Muscle of back (tissue), 11 donors: ENCODE results near the gene TXNRD2. TPM values are rescaled to one million over a fixed set of nuclear protein-coding genes. Genes with fewer than 3 reads are reported as not detected.

Experiments
- DNase-seq, 3 donors: peaks; one replicate each; pipeline versions ENCODE4 v3.0.0 to v3.0.0-alpha.2; 2013
- polyA plus RNA-seq, 10 donors: library from polyadenylated mRNA; unstranded; fragments of 120-200 nt; gene quantifications; one replicate each; pipeline ENCODE4 v1.2.1, GENCODE V29; 2013; ENCODE audit not compliant: insufficient read length in 10 of 10

Gene TXNRD2
- polyA plus RNA-seq, 10 donors, result 13.0 to 19.2 (median 15.0) TPM

DNA sequence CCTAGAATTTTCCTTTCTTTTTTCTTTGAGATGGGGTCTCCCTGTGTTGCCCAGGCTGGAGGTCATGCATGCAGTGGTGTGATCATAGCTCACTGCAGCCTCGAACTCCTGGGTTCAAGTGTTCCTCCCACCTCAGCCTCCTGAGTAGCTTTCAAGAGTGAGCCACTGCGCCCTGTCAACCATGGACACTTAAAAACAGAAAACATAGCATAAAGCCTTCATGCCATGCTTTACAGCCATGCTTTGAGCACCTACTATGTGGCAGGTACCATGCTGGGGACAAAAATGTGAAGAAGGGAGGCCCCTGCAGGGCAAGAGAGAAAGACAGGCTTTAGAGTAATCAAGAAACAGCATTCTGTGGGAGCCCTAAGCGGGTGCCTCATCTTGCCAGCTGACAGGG is 73.3 kb downstream of the TXNRD2 start:
- no peak for DNase-seq

DNA sequence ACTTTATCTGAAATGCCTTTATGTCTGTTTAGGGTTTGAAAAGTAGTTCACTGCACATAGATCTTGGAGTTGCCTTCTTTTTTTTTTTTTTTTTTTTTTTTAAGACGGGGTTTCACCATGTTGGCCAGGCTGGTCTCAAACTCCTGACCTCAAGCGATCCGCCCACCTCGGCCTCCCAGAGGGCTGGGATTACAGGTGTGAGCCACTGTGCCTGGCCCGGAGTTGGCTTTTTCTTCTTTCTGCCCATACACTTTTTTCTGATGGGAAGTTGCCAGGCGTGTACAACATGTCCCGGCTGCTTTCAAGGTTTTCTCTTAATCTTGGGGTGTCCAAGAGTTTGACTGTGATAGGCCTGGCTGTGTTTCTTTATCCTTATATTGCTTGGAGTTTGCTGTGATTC is 74.0 kb downstream of the TXNRD2 start:
- DNase-seq, result no peak

DNA sequence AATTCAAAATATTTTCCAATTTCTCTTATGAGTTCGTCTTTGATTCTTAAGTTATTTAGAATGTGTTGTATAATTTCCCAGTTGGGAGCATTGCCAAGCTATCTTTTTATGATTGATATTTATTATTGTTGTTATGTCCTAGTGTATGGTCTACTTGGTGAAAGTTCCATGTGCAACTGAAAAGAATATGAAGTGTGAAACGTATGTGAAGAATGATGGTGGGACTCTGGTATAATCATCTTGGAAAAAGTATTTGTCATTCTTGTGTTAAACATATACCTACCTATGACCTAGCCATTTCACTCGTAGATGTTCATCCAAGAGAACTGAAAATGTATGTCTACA is 75.0 kb downstream of the TXNRD2 start:
- no peak for DNase-seq

- DNase-seq, result no peak
Observed at GRCh38 chr22:19865141-19865829, 76.3 kb downstream of the TXNRD2 start.

DNA sequence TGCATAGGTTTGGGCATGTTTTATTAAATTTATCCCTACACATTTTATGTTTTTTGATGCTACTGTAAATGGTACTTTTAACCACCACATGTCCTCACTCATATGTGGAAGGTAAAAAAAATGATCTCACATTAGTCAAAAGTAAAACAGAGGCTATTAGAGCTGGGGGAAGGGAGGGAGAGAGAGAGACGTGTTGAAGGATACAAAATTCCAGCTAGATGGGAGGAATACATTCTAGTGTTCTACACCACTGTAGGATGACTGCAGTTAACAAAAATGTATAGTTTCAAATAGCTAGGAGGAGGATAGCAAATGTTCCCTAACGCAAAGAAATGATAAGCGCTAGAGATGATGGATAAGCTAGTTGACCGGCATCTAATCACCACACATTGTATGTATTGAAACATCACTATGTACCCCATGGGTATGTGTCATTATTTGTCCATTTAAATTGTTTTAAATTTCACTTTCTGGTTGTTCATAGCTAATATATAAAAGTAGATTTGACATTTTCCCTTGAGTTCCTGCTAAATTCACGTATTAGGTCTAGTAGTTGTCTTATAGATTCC is 77.0 kb downstream of the TXNRD2 start:
- no peak for DNase-seq

DNA sequence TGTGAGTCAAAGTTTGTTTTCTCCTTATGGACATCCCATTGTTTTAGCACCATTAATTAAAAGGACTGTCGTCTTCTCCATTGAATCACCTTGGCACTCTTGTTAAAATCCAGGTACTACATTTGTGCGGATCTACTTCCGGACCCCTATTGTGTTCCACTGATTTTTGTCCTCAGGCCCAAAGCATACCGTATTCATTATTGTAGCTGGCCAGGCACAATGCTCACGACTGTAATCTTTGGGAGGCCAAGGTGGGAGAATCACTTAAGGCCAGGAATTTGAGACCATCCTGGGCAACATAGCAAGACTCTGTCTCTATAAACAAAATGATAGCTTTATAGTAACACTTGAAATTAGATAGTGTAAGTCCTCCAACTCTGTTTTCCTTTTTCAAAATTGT is 78.0 kb downstream of the TXNRD2 start:
- no peak for DNase-seq

GRCh38 chr22:19862619-19863246 is 78.9 kb downstream of the TXNRD2 start:
- DNase-seq, result no peak

DNA sequence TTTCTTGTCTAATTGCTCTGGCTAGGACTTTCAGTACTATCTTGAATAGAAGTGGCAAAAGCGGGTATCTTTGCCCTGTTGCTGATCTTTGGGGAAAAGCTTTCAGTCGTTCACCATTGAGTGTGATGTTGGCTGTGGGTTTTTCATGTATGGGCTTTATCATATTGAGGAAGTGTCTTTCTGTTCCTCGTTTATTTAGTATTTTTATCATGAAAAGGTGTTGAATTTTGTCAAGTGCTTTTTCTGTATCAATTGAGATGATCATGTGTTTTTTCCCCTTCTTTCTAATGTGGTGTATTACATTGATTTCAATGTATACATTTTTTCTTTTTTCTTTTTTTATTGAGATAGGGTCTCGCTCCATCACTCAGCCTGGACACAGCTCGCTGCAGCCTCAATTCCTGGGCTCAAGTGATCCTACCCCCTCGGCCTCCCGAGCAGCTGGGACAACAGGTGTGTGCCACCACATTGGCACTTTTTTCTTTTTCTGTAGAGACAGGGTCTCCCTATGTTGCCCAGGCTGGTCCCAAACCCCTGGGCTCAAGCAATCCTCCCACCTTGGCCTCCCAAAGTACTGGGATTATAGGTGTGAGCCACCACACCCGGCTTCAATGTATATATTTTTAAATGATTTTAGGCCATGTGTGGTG is 81.6 kb downstream of the TXNRD2 start:
- no peak for DNase-seq

GRCh38 chr22:19857382-19857781 is 84.2 kb downstream of the TXNRD2 start:
- DNase-seq, result no peak

- peak; percentile 35 to 75 (median 40) for DNase-seq
Observed at GRCh38 chr22:19855504-19856409, 85.9 kb downstream of the TXNRD2 start.

DNA sequence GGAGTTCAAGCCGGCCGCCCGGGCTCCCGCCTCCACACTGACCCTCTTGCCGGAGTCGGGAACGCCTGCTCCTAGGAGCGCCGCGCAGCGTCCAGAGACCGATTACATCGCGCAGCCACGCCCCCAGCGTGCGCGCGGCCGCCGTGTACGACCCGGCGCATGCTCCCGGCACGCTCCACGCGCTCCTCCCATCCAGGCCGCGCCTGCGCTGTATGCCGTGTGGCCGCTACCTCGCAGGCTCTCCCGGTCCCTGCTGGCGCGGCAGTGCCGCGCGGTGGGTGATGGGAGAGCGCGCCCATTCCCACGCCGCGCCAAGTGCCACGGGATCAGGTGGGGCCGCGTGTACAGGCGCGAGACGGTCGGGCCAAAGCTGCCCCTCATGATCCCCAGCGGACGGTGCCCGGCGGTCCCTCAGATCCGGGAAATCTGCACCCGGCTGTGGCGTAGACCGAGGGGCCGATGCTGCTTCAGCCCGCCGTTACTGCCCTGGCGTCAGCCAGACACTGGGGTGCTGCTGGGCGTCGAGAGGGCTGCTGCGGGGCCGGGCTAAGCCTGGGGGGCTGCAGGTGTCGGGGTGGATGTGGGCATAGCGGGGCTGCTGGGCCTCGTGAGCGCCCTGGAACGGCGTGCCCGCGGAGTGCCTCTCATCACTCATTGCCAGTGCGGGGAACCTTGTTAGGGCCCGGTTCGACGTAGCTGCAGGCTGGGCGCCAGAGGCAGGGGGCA is 86.7 kb downstream of the TXNRD2 start, which contains the start of the genes GNB1L and RTL10:
Gene GNB1L (minus strand): TSS at position 97 of the 726 bp plus-strand sequence. CDS start 33,519 bp downstream, outside the sequence.
Gene RTL10 (minus strand): TSS at position 97 of the 726 bp plus-strand sequence. CDS start 2,613 bp downstream, outside the sequence.
- peak; percentile 97 to 100 (median 100) for DNase-seq

GRCh38 chr22:19853879-19854777 is 87.5 kb downstream of the TXNRD2 start:
- DNase-seq, result no peak

- no peak for DNase-seq
Observed at GRCh38 chr22:19853058-19853878, 88.3 kb downstream of the TXNRD2 start.

GRCh38 chr22:19852177-19852781 is 89.3 kb downstream of the TXNRD2 start:
- no peak for DNase-seq

DNA sequence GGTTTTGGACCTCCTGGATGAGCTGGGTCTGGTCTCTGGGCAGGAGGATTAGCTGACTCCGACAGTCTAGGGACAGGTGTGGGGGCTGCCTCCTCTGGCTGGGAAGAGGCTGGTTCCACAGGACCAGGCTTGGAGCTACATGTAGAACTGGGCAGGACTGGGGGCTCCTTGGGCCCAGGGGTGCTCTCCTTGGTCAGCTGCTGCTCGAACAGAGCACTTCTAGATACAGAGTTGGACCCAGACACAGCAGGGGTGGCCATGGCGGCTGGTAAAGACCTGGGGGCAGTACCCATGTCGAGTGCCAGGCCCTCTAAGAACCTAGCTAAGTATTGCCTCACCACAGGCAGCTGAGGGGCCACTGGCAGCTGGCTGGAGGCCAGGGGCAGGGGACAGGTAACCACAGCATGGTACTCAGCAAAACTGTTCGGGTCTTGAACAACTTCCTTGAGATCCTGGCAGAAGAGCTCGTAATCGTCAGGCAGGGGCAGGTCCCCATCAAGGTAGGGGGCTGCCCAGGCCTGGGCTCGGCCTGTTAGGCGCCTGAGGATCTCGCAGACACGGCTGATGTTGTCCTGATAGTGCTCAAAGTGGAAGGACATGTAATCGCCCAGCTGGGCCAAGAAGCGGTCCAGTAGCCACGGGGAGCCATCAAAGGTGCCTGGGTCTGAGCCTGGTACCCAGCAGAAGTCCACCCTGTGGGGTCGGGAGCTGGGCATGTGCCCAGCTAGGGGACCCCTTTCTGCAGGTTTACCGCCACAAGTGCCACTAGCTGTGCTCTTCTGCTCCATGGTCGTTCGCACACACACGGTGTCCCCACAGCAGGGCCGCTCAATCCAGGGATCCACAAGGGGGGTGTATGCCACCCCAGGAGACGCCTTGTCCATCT is 90.1 kb downstream of the TXNRD2 start:
- no peak for DNase-seq

GRCh38 chr22:19850763-19851109 is 90.9 kb downstream of the TXNRD2 start:
- DNase-seq, result no peak
